Coronary artery (tissue), 2 donors: ENCODE data around the gene CA9.

Experiments used
- DNase-seq: peaks from one replicate; pipeline ENCODE4 v3.0.0-alpha.2; 2017; ENCODE audit warnings: low spot score
- H3K27ac ChIP-seq, 2 donors: fragments of 200-600 bp; sonication (generic); one replicate each; pipeline ENCODE4 v1.5.1; 2016 to 2019
- H3K4me3 ChIP-seq: fragments of 200-600 bp; sonication (generic); 2 replicates; pipeline ENCODE4 v1.5.1; 2016; ENCODE audit warnings: mild to moderate bottlenecking, moderate library complexity
- CTCF ChIP-seq: fragments of 200-600 bp; sonication (generic); IDR thresholded peaks from one replicate; pipeline ENCODE4 v1.5.1; 2019; ENCODE audit warnings: antibody characterized with exemption

Gene CA9

GRCh38 chr9:35680331-35681105, 6.8 kb downstream of the CA9 start:
- DNase-seq = no peak
- H3K27ac ChIP-seq = peak overlapping the region; percentile 46 to 96
- TF ChIP-seq CTCF = no peak
- no peak overlapping the region for H3K4me3 ChIP-seq

GRCh38 chr9:35681341-35682002, 7.7 kb downstream of the CA9 start:
- Histone ChIP-seq H3K27ac (peak overlapping the region; percentile 46 to 96), H3K4me3 (peak overlapping the region; percentile 82)
- DNase-seq = no peak
- TF ChIP-seq CTCF = no peak

- no peak for DNase-seq
- no peak for TF ChIP-seq CTCF
- H3K27ac ChIP-seq = peak overlapping the region; percentile 46 to 96
- H3K4me3 ChIP-seq = peak overlapping the region; percentile 82
Measured at GRCh38 chr9:35682051-35682450, 8.3 kb downstream of the CA9 start.

DNA sequence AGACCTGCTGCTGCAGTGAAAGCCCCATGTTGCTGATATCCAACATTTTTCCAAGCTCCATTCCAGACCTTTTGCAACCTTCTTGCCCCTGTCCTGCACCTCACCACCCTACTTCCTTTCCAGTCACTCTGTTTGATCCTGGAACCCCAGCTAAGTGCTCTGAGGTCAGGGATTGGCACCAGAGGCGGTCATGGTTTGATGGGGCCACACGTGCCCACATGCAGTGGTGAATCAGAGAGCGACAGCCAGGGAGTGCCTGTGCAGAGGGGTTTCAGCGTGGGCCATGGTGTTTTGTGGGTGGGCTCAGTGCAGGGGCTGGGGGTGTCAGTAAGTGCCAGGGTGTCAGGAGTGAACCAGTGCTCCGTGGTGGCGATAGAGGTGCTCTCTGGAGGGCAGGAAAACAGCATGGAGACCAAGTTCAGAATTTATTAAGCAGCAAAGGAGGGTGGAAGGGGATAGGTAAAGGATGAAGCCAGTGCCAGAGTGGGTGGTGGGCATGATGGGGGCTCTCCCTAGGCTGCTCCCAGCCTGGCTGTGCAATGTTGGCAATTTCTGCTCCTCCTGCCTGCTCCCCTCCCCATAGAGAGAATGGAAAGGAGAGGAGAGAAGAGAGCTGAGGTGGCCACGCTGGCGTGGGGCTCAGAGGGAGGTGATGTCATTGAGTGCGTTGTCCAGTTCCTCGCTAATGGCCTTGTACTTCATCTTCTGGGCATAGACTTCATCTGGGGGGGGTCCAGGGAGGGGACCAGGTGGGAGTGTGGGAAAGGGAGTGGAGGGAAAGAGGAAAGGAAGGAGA, 9.0 kb downstream of the CA9 start:
- TF ChIP-seq CTCF = no peak
- peak overlapping the region; percentile 82 for H3K4me3 ChIP-seq
- DNase-seq = no peak
- H3K27ac ChIP-seq = peak overlapping the region; percentile 96

- peak overlapping the region; percentile 82 for H3K4me3 ChIP-seq
Measured at GRCh38 chr9:35683323-35683722, 9.6 kb downstream of the CA9 start.

GRCh38 chr9:35684921-35685320, 11.2 kb downstream of the CA9 start:
- Histone ChIP-seq H3K4me3 (peak overlapping the region; percentile 82), H3K27ac (peak overlapping the region; percentile 96)
- no peak for TF ChIP-seq CTCF
- DNase-seq = no peak

More at GRCh38 chr9:35683323-35683722, 9.6 kb downstream of the CA9 start:
- H3K27ac ChIP-seq = peak overlapping the region; percentile 96
- no peak for DNase-seq
- TF ChIP-seq CTCF = no peak
